Left lung (tissue), 14 donors: Measurements from ENCODE around the gene HTRA3. TPM values are rescaled to one million over a fixed set of nuclear protein-coding genes. Genes with fewer than 3 reads are reported as not detected.
A peak's percentile ranks its signal among the peaks of the same experiment; 100 is the strongest.

ENCODE experiments used
- ATAC-seq: fragments of 200-7000 bp; cut with Tn5 transposase; one replicate; pipeline ENCODE4 v1.9.1; 2020; ENCODE audit warnings: moderate library complexity
- DNase-seq, 4 donors: peaks; one replicate each; pipeline ENCODE4 v3.0.0-alpha.2; 2013 to 2020
- H3K27ac ChIP-seq, 2 donors: fragments of 200-600 bp; sonication (generic) in 1 of 2; one replicate each; pipeline versions ENCODE4 v1.5.0 to v1.8.0; 2020 to 2021
- H3K27me3 ChIP-seq, 2 donors: fragments of 200-600 bp; sonication (generic) in 1 of 2; one replicate each; pipeline versions ENCODE4 v1.5.0 to v1.8.0; 2020 to 2021
- H3K36me3 ChIP-seq, 2 donors: fragments of 200-600 bp; sonication (generic) in 1 of 2; one replicate each; pipeline versions ENCODE4 v1.5.0 to v1.8.0; 2020 to 2021
- H3K4me1 ChIP-seq, 2 donors: fragments of 200-600 bp; one replicate each; pipeline ENCODE4 v1.8.0; 2021
- H3K4me3 ChIP-seq, 2 donors: fragments of 200-600 bp; sonication (generic) in 1 of 2; one replicate each; pipeline versions ENCODE4 v1.5.0 to v1.8.0; 2020 to 2021; ENCODE audit warnings: mild to moderate bottlenecking in 1 of 2
- H3K9me3 ChIP-seq, 2 donors: fragments of 200-600 bp; sonication (generic) in 1 of 2; one replicate each; pipeline versions ENCODE4 v1.5.0 to v1.8.0; 2020 to 2021
- CTCF ChIP-seq, 2 donors: fragments of 200-600 bp; sonication (generic) in 1 of 2; IDR thresholded peaks; one replicate each; pipeline versions ENCODE4 v1.5.0 to v1.8.0; 2021; ENCODE audit warnings: antibody characterized with exemption in 2 of 2
- intact Hi-C, 2 donors: fragments of 100-400 bp; cut with DNase I; formaldehyde crosslinking; loops; one replicate each; pipeline versions ENCODE4 v1.11.2 to v1.14.2; 2022
- long read RNA-seq, 12 donors: library from polyadenylated mRNA in 2 of 12; unstranded in 2 of 12; transcript quantifications; one replicate each; pipeline ENCODE4 v2.0.0 and lab custom pipeline, GENCODE V29; 2019 to 2026
- polyA plus RNA-seq, 6 donors: library from polyadenylated mRNA; unstranded; fragments of 120-200 nt; gene quantifications; one replicate each; pipeline ENCODE4 v1.2.1, GENCODE V29; 2013; ENCODE audit not compliant: insufficient read length in 6 of 6
- total RNA-seq, 2 donors: library from RNA; stranded (reverse); fragmentation: NEBNext Ultra II Directional; extraction: Animal tissue kit (Norgen Biotek cat#: 25700); gene quantifications; one replicate each; pipeline ENCODE4 v1.2.1, GENCODE V29; 2021
- donor health status: DM: no; HTN: yes; CAD: no.
- donor health status: DM: no; HTN: no; CAD: no.

Gene HTRA3
- total RNA-seq (10 to 100 TPM; 16.7 to 18.3 TPM), polyA plus RNA-seq (10 to 100 TPM in 4 of 6 donors, 1 to 10 TPM in 2; 9.7 to 13.9 (median 11.3) TPM)
- long read RNA-seq, donor 1, partial matches to known transcripts = 0 of 1 reads
- long read RNA-seq, donor 1, other reads (novel, unspliced or antisense) = 0 of 1 reads
- long read RNA-seq, donor 2, partial matches to known transcripts = 8 of 9 reads
- long read RNA-seq, donor 2, other reads (novel, unspliced or antisense) = 0 of 9 reads
- long read RNA-seq, donor 3, partial matches to known transcripts = 0 of 3 reads
- long read RNA-seq, donor 3, other reads (novel, unspliced or antisense) = 0 of 3 reads
- long read RNA-seq, donor 4, transcript HTRA3-201 (9 exons, 2,541 nt) = major isoform, 6 of 10 reads
- long read RNA-seq, donor 4, partial matches to known transcripts = 0 of 10 reads
- long read RNA-seq, donor 4, other reads (novel, unspliced or antisense) = 1 of 10 reads
- long read RNA-seq, donor 5, partial matches to known transcripts = 6 of 8 reads
- long read RNA-seq, donor 5, other reads (novel, unspliced or antisense) = 0 of 8 reads
- long read RNA-seq, donor 6 = 0 reads
- long read RNA-seq, donor 7 = 0 reads
- long read RNA-seq, donor 8, partial matches to known transcripts = 0 of 2 reads
- long read RNA-seq, donor 8, other reads (novel, unspliced or antisense) = 0 of 2 reads
- long read RNA-seq, donor 9 = 0 reads
- long read RNA-seq, donor 10, partial matches to known transcripts = 1 of 9 reads
- long read RNA-seq, donor 10, other reads (novel, unspliced or antisense) = 1 of 9 reads
- long read RNA-seq, donor 11, partial matches to known transcripts = 0 of 1 reads
- long read RNA-seq, donor 11, other reads (novel, unspliced or antisense) = 0 of 1 reads
- long read RNA-seq, donor 12, partial matches to known transcripts = 0 of 2 reads
- long read RNA-seq, donor 12, other reads (novel, unspliced or antisense) = 0 of 2 reads

- no peaks in the 10 kb centered on the region for H3K9me3 ChIP-seq
- intact Hi-C loops = no loop called here
- H3K4me3 ChIP-seq = peak within 1 kb of the TSS; percentile 19 to 43
- TF ChIP-seq CTCF (IDR thresholded peaks at IDR 0.05) = no peak
- H3K4me1 ChIP-seq = peaks cover 13 to 60% of the 10 kb centered on the region in 2 donors
- DNase-seq (peak in 2 of 4 donors; percentile 58 to 78), ATAC-seq (peak; percentile 65)
- H3K27ac ChIP-seq = no peak within 1 kb of the TSS
- no peaks in the 10 kb centered on the region for H3K36me3 ChIP-seq
- peaks cover 0 to 24% of the 10 kb centered on the region in 2 donors for H3K27me3 ChIP-seq
These were observed at the start of gene HTRA3 for GRCh38 chr4:8269535-8270417. Gene HTRA3, plus strand, starts transcription at chr4:8269754. Its CDS starts 215 bp downstream, at chr4:8269969.

GRCh38 chr4:8220661-8221450 lies 48.7 kb upstream of the HTRA3 start:
- H3K4me3 ChIP-seq = no peak overlapping the region
- H3K27ac ChIP-seq = peak overlapping the region; percentile 29 to 53
- ATAC-seq (peak; percentile 35), DNase-seq (peak in 1 of 4 donors; percentile 32)
- peaks cover 0 to 90% of the 10 kb centered on the region in 2 donors for H3K36me3 ChIP-seq
- H3K27me3 ChIP-seq = no peaks in the 10 kb centered on the region
- intact Hi-C loops = no loop called here
- TF ChIP-seq CTCF (IDR thresholded peaks at IDR 0.05) = no peak
- no peaks in the 10 kb centered on the region for H3K9me3 ChIP-seq
- H3K4me1 ChIP-seq = peaks cover 0 to 33% of the 10 kb centered on the region in 2 donors

GRCh38 chr4:8221476-8221875 lies 48.1 kb upstream of the HTRA3 start:
- Histone ChIP-seq H3K27ac (peak overlapping the region; percentile 39 to 53), H3K36me3 (peaks cover 0 to 89% of the 10 kb centered on the region in 2 donors), H3K4me1 (peaks cover 0 to 33% of the 10 kb centered on the region in 2 donors), H3K4me3 (no peak overlapping the region), H3K9me3 (no peaks in the 10 kb centered on the region), H3K27me3 (no peaks in the 10 kb centered on the region)
- ATAC-seq (peak; percentile 61), DNase-seq (no peak)
- intact Hi-C loops = no loop called here
- TF ChIP-seq CTCF (IDR thresholded peaks at IDR 0.05) = no peak

- DNase-seq (no peak), ATAC-seq (no peak)
- Histone ChIP-seq H3K27ac (peak overlapping the region; percentile 39 to 53), H3K27me3 (no peaks in the 10 kb centered on the region), H3K36me3 (peaks cover 0 to 88% of the 10 kb centered on the region in 2 donors), H3K4me3 (no peak overlapping the region), H3K9me3 (no peaks in the 10 kb centered on the region), H3K4me1 (peaks cover 0 to 33% of the 10 kb centered on the region in 2 donors)
- TF ChIP-seq CTCF (IDR thresholded peaks at IDR 0.05) = no peak
- intact Hi-C loops = no loop called here
These were observed 47.6 kb upstream of the HTRA3 start for GRCh38 chr4:8221985-8222384.
